Mucosa of gallbladder (tissue), 1 donor: ENCODE measurements around the gene ATPAF2. TPM values are rescaled to one million over a fixed set of nuclear protein-coding genes. Genes with fewer than 3 reads are reported as not detected.

ENCODE experiments used
- DNase-seq: peaks from one replicate; pipeline ENCODE4 v3.0.0-alpha.2; 2020; ENCODE audit warnings: low spot score
- total RNA-seq: library from RNA; stranded (reverse); gene quantifications from one replicate; pipeline ENCODE4 v1.2.1, GENCODE V29; 2021
- donor health status: DM: no; HTN: no; CAD: no.

The ATPAF2 gene
- total RNA-seq, 1 donor from 2014 or later = 37.6 TPM

DNA sequence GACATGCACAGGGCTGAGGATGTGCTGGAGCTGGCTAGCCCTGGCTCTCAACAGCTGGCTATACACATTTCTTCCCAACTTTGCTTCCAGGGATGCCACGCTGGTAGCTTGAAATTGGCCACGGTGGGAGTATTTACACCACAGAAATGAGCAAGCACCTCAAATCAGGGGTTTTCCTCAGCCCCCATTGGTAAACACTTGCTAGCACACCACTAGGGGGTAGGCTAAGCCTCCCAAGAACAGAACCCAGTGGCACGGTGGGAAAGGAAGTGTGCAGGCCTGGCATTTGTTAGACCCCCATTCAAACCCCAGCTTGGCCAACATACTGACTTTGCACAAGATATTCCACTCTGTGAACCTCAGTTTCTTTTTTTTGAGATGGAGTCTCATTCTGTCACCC lies 53.4 kb downstream of the ATPAF2 start:
- DNase-seq = no peak

DNA sequence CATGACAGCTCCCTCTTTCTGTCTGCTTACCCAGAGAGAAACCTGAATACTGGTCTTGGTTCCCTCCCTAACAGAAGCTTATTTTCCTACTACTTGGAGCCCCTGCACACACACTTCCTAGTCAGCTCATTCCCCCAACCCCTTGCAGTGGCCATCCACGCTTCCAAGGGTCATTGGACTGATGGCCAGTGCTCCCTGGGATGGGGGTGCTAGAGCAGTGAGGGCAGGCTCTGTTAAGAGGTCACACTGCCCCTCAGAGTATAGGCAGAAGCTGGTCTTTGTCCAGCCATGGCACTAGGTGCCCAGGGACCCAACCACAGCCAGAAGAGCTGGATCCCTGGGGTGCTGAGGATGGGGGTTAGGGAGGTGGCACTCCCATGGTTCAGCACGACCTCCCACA lies 53.8 kb downstream of the ATPAF2 start:
- DNase-seq = no peak

DNA sequence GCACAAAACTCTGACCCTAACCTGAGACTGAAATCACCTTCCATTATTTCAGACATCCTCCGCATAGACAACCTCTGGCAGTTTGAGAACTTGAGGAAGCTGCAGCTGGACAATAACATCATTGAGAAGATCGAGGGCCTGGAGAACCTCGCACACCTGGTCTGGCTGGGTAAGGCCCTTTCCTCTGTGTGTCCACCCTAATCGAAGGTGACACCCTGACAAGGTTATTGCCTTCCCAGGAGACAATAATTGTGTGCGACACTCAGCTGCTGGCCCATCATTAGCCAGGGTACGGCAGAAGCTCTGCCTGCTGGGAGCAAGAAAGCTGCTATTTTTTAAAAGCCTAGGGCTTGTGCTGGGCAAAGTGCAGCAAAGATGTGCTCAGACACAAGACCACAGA lies 55.2 kb downstream of the ATPAF2 start:
- DNase-seq = no peak

GRCh38 chr17:17983376-17983775 lies 55.6 kb downstream of the ATPAF2 start:
- no peak for DNase-seq

DNA sequence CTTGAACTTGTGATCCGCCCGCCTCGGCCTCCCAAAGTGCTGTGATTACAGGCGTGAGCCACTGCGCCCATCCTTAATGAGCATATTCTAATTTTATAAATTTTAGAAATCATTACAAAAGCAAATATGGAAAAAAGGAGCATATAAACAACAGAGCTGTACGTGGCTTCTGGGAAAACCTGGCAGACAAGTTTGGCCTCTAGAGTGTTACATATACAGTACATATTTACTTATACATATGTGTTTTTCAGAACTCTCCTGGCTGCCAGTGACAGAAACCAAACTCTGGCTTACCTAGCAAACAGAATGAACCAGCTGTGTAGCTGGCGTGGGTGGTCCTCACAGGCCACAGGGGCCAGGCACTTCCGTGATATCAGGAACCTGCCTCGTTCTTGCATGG lies 56.2 kb downstream of the ATPAF2 start:
- DNase-seq = no peak

DNA sequence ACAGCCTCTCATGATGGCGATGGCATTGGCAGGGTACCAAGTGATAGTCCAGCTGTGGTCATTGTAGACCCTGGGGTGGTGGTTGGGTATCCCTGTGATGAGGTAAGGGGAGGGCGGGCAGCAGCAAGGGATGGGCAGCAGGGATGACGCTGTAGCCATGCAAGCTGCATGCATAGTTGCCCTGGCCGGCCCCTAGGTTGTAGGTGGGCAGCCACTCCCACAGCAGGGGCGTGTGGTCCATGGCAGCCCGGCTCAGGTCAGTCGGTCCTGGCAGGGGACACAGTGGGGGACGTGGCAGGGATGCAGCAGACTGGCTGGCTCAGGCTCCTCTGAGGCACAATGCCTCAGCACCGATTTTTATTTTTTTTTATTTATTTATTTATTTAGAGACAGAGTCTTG lies 57.6 kb downstream of the ATPAF2 start:
- DNase-seq = no peak

- DNase-seq = no peak
Observed at GRCh38 chr17:17979778-17980177, 59.2 kb downstream of the ATPAF2 start.

DNA sequence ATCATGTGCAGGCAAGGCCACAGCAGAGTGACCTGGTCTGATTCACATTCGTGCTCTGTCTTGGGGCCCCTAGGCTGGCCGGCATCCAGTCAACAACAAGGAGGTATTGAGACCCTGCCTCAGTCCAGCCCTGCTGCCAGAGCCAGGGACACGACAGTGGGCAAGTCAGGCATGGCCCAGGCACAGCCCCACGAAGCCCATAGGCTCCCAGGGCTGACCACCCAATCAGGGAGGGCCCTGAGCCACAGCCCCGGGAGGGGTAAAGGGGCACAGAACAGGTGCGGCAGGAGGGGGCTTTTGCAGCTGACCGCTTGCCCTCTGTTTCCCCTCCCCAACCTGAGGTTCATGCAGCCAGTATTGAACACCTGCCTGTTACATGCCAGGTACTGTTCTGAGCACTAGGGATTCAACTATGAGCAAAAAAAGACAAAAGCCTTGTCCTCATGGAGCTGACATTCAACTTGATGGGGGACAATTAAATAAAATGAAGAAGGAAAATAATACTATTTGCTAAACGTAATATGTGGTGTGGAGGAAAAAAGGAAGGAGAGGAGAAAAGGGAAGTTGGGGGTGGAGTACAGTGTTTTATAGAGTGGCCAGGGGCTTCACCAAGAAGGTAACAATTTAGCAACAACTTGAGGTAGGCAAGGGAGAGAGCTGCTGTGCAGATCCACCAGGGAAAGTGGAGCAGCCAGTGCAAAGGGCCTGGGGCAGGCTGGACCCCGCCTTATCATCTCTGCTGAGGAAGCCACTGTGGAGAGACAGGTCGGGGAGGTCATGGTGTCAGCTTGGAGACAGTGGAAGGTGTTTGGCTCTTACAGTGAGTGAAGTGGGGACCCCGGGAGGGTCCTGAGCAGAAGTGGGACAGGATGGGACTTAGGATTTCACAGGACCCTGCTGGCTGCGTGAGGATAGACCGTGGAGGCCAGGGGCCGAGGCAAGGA lies 60.2 kb downstream of the ATPAF2 start:
- no peak for DNase-seq

- DNase-seq = no peak
Observed at GRCh38 chr17:17976931-17977570, 61.9 kb downstream of the ATPAF2 start.

DNA sequence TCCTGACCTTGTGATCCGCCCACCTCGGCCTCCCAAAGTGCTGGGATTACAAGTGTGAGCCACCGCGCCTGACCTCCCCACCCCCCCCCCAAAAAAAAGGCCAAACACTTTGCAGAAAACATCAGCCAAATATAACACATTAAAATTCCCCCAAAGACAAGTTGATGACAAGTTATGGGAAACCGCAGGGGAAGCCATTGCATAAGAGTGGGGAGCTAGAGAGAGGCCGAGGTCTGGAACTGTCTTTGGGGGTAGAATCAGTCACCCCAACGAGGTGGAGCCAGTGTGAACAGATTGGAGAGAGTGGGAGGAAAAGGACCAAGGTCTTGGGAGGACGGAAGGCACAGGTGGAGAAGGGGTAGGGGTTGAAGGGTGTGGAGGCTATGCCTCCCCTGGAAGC lies 63.5 kb downstream of the ATPAF2 start:
- no peak for DNase-seq

DNA sequence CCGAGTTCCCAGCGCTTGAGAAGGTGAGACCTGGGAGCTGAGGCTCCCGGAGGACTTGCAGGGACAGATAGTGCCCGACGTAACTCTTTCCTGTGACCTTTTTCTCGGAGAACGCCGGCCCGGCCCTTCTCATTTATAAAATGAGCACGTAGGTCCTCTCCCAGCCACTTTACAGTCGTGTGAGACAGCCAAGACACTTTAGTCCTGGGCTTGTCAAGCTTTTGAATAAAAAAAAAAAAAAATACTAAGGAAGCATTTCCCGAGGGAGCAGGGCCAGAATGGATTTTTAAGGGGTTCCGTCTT lies 66.1 kb downstream of the ATPAF2 start:
- DNase-seq = no peak

GRCh38 chr17:17972126-17972951 lies 66.6 kb downstream of the ATPAF2 start, which contains the start of the genes DRC3 and TOM1L2:
Gene DRC3, plus strand, starts transcription at chr17:17972862. Its CDS starts 4,737 bp downstream, at chr17:17977599.
Gene TOM1L2, minus strand, starts transcription at chr17:17972400. Its CDS starts 87 bp downstream, at chr17:17972313.
- peak; percentile 100 for DNase-seq

GRCh38 chr17:17971431-17972125 lies 67.4 kb downstream of the ATPAF2 start:
- no peak for DNase-seq

DNA sequence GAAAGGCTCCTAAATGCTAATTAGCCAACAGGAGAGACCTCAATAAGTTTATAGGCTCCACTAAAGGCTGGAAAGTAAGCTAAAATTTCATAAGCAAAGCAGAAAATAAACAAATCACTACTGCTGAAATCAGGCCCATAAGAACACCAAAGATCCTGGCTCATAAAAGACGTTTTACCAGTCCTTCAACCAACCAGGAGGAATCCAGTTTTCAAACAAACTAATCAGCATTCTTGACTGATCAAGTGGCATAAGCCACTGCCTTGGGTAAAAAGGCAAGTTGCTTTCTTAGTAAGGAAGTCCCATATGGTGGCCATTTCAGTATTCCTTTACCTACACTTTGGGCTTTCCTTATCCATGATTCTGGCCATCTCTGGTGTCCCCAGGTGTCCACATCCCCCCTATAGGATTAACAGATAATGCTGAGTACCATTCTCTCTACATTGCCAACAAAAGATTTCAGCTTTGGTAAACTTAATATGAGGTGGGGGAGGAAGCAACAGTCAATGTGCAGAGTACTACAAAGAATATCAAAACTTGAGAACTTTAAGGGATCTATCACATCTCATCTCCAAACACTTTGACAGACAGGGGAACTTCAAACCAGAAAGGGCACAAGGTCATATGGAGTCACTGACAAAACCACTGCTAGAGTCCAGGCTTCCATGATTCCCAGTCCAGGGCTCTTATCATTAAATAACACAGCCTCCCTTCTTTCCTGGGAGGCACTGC lies 68.1 kb downstream of the ATPAF2 start:
- no peak for DNase-seq

Other genes starting within 250 kb of the ATPAF2 start
- 129 TPM for gene SREBF1, start 202.2 kb downstream of the ATPAF2 start, total RNA-seq
- 81.3 TPM for gene TOM1L2, start 66.8 kb downstream of the ATPAF2 start, total RNA-seq
- gene DRC3, start 66.3 kb downstream of the ATPAF2 start, total RNA-seq = 6.7 TPM
- 12.0 TPM for gene GID4, start 240 bp upstream of the ATPAF2 start, total RNA-seq
- 36.4 TPM for gene DRG2, start 48.8 kb upstream of the ATPAF2 start, total RNA-seq
- gene MYO15A, start 69.6 kb upstream of the ATPAF2 start, total RNA-seq = 3.3 TPM
- gene ALKBH5, start 144.7 kb upstream of the ATPAF2 start, total RNA-seq = 123 TPM
- gene LLGL1, start 186.5 kb upstream of the ATPAF2 start, total RNA-seq = 19.6 TPM
- 290 TPM for gene FLII, start 219.6 kb upstream of the ATPAF2 start, total RNA-seq
- gene MIEF2, start 221.5 kb upstream of the ATPAF2 start, total RNA-seq = 22.8 TPM